Retinal pigment epithelial cell (primary cell): ENCODE measurements around the gene KAT8.

Source experiments
- DNase-seq: peaks from one replicate; pipeline ENCODE4 v3.0.0-alpha.2; 2010; ENCODE audit warnings: low read depth
- H3K4me3 ChIP-seq: 2 replicates; pipeline ENCODE4 v1.5.1; 2011; ENCODE audit warnings: mild to moderate bottlenecking, low read length, control low read depth, moderate library complexity
- TF ChIP-seq, protein P1 (sequence below): conservative IDR thresholded peaks from 2 replicates; pipeline ENCODE4 v1.5.1; 2011; ENCODE audit warnings: low read depth, low read length, control low read depth, inconsistent platforms

KAT8 gene

DNA sequence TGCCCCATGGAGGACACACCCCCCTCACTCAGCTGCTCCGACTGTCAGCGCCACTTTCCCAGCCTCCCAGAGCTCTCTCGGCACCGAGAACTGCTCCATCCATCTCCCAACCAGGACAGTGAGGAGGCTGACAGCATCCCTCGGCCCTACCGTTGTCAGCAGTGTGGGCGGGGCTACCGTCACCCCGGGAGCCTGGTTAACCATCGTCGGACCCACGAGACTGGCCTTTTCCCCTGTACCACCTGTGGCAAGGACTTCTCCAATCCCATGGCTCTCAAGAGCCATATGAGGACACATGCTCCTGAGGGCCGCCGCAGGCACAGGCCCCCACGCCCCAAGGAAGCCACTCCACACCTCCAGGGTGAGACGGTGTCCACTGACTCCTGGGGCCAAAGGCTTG is 41.1 kb upstream of the KAT8 start:
- no peak for DNase-seq
- no peak overlapping the region for H3K4me3 ChIP-seq
- TF ChIP-seq, protein P1, sequence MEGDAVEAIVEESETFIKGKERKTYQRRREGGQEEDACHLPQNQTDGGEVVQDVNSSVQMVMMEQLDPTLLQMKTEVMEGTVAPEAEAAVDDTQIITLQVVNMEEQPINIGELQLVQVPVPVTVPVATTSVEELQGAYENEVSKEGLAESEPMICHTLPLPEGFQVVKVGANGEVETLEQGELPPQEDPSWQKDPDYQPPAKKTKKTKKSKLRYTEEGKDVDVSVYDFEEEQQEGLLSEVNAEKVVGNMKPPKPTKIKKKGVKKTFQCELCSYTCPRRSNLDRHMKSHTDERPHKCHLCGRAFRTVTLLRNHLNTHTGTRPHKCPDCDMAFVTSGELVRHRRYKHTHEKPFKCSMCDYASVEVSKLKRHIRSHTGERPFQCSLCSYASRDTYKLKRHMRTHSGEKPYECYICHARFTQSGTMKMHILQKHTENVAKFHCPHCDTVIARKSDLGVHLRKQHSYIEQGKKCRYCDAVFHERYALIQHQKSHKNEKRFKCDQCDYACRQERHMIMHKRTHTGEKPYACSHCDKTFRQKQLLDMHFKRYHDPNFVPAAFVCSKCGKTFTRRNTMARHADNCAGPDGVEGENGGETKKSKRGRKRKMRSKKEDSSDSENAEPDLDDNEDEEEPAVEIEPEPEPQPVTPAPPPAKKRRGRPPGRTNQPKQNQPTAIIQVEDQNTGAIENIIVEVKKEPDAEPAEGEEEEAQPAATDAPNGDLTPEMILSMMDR, result no peak

DNA sequence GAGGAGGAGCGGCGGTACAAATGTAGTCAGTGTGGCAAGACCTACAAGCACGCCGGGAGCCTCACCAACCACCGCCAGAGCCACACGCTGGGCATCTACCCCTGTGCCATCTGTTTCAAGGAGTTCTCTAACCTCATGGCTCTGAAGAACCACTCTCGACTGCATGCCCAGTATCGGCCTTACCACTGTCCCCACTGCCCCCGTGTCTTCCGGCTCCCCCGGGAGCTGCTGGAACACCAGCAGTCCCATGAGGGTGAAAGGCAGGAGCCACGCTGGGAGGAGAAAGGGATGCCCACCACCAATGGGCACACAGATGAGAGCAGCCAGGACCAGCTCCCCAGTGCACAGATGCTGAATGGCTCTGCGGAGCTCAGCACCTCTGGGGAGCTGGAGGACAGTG is 40.4 kb upstream of the KAT8 start:
- TF ChIP-seq, protein P1, result no peak
- H3K4me3 ChIP-seq, result no peak overlapping the region
- DNase-seq, result no peak

DNA sequence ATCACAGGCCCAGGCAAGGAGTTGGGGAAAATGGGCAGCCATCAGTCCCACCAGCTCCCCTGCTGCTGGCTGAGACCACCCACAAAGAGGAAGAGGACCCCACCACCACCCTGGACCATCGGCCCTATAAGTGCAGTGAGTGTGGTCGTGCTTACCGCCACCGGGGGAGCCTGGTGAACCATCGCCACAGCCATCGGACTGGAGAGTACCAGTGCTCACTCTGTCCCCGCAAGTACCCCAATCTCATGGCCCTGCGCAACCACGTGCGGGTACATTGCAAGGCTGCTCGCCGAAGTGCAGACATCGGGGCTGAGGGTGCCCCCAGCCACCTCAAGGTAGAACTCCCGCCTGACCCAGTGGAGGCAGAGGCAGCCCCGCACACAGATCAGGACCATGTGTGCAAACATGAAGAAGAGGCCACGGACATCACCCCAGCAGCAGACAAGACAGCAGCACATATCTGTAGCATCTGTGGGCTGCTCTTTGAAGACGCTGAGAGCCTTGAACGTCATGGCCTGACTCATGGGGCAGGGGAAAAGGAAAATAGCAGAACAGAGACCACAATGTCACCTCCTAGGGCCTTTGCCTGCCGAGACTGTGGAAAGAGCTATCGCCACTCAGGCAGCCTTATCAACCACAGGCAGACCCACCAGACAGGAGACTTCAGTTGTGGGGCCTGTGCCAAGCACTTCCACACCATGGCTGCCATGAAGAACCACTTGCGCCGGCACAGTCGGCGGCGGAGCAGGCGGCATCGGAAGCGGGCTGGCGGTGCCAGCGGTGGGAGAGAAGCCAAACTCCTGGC is 39.7 kb upstream of the KAT8 start:
- TF ChIP-seq, protein P1, result no peak
- no peak overlapping the region for H3K4me3 ChIP-seq
- no peak for DNase-seq

DNA sequence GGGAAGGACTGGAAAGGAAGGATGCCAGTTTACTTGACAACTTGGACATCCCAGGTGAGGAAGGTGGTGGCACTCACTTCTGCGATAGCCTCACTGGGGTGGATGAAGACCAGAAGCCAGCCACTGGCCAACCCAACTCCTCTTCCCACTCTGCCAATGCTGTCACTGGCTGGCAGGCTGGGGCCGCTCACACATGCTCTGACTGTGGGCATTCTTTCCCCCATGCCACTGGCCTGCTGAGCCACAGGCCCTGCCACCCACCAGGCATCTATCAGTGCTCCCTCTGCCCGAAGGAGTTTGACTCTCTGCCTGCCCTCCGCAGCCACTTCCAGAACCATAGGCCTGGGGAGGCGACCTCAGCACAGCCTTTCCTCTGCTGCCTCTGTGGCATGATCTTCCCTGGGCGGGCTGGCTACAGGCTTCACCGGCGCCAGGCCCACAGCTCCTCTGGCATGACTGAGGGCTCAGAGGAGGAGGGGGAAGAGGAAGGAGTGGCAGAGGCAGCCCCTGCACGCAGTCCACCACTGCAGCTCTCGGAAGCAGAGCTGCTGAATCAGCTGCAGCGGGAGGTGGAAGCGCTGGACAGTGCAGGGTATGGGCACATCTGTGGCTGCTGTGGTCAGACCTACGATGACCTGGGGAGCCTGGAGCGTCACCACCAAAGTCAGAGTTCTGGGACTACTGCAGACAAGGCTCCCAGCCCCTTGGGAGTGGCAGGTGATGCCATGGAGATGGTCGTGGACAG is 38.7 kb upstream of the KAT8 start:
- no peak for DNase-seq
- TF ChIP-seq, protein P1, result no peak
- no peak overlapping the region for H3K4me3 ChIP-seq

DNA sequence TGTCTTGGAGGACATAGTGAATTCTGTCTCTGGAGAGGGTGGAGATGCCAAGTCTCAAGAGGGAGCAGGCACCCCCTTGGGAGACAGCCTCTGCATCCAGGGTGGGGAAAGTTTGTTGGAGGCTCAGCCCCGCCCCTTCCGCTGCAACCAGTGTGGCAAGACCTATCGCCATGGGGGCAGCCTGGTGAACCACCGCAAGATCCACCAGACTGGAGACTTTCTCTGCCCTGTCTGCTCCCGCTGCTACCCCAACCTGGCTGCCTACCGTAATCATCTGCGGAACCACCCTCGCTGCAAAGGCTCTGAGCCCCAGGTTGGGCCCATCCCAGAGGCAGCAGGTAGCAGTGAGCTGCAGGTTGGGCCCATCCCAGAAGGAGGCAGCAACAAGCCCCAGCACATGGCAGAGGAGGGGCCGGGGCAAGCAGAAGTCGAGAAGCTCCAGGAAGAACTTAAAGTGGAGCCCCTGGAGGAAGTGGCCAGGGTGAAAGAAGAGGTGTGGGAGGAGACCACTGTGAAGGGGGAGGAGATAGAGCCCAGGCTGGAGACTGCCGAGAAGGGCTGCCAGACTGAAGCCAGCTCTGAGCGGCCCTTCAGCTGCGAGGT is 38.0 kb upstream of the KAT8 start:
- TF ChIP-seq, protein P1, result no peak
- no peak for DNase-seq
- H3K4me3 ChIP-seq, result no peak overlapping the region

DNA sequence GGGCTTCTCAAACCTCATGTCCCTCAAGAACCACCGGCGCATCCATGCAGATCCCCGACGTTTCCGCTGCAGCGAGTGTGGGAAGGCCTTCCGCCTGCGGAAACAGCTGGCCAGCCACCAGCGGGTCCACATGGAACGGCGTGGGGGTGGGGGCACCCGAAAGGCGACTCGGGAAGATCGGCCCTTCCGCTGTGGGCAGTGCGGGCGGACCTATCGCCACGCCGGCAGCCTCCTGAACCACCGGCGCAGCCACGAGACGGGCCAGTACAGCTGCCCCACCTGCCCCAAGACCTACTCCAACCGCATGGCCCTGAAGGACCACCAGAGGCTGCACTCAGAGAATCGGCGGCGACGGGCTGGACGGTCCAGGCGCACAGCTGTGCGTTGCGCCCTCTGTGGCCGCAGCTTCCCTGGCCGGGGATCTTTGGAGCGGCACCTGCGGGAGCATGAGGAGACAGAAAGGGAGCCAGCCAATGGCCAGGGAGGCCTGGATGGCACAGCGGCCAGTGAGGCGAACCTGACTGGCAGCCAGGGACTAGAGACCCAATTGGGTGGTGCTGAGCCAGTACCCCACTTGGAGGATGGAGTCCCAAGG is 37.3 kb upstream of the KAT8 start:
- TF ChIP-seq, protein P1, result no peak
- DNase-seq, result no peak
- no peak overlapping the region for H3K4me3 ChIP-seq
